Upper lobe of left lung (tissue), 6 donors: ENCODE results near the gene OPTC. TPM values are rescaled to one million over a fixed set of nuclear protein-coding genes. Genes with fewer than 3 reads are reported as not detected.

Experiments used
- ATAC-seq, 2 donors: fragments of 200-7000 bp; cut with Tn5 transposase; one replicate each; pipeline ENCODE4 v1.9.1; 2022; ENCODE audit warnings: mild to moderate bottlenecking in 2 of 2, moderate library complexity in 2 of 2; ENCODE audit not compliant: low FRiP score in 2 of 2
- DNase-seq, 2 donors: peaks; one replicate each; pipeline ENCODE4 v3.0.0-alpha.2; 2019 to 2020
- H3K27ac ChIP-seq, 4 donors: fragments of 200-600 bp; sonication (generic); one replicate each; pipeline ENCODE4 v1.5.1; 2016 to 2019
- H3K27me3 ChIP-seq, 4 donors: fragments of 200-600 bp; sonication (generic); one replicate each; pipeline ENCODE4 v1.5.1; 2017 to 2019
- H3K36me3 ChIP-seq, 4 donors: fragments of 200-600 bp; sonication (generic); one replicate each; pipeline ENCODE4 v1.5.1; 2016 to 2019
- H3K4me1 ChIP-seq, 4 donors: fragments of 200-600 bp; sonication (generic); one replicate each; pipeline ENCODE4 v1.5.1; 2018 to 2019
- H3K4me3 ChIP-seq, 4 donors: fragments of 200-600 bp; sonication (generic); one replicate each; pipeline ENCODE4 v1.5.1; 2017 to 2019; ENCODE audit warnings: mild to moderate bottlenecking in 2 of 4, moderate library complexity in 1 of 4
- H3K9me3 ChIP-seq, 4 donors: fragments of 200-600 bp; sonication (generic); one replicate each; pipeline ENCODE4 v1.5.1; 2018 to 2019
- CTCF ChIP-seq, 6 experiments: fragments of 450-650 bp in 4 of 6; fragments of 200-600 bp in 2 of 6; sonication (generic) in 2 of 6; IDR thresholded peaks; one replicate each; pipeline ENCODE4 v1.5.1; 2016 to 2019; ENCODE audit warnings: antibody characterized with exemption in 6 of 6
- EP300 ChIP-seq, 4 donors: sonication (generic); formaldehyde crosslinking; IDR thresholded peaks; one replicate each; pipeline ENCODE4 v1.5.1; 2017; ENCODE audit warnings: antibody characterized with exemption in 4 of 4, control low read depth in 2 of 4
- POLR2A ChIP-seq, 4 donors: fragments of 450-650 bp; IDR thresholded peaks; one replicate each; pipeline ENCODE4 v1.5.1; 2016 to 2017; ENCODE audit warnings: antibody characterized with exemption in 4 of 4, mild to moderate bottlenecking in 2 of 4
- POLR2AphosphoS5 ChIP-seq, 2 donors: sonication (generic); formaldehyde crosslinking; IDR thresholded peaks; one replicate each; pipeline ENCODE4 v1.5.1; 2017; ENCODE audit warnings: antibody characterized with exemption in 2 of 2
- WGBS, 2 donors: methylation state at CpG; one replicate each; pipeline ENCODE4 v1.1.5; 2017 to 2018; 5-methylcytosine and 5-hydroxymethylcytosine counted together
- total RNA-seq, 6 donors: library from RNA; depleted of rRNA in 4 of 6; stranded (reverse); fragments of >200 nt in 4 of 6; gene quantifications; one replicate each; pipeline versions ENCODE4 v1.1.0 to v1.2.1, GENCODE V29; 2016 to 2021
- donor health status: DM: no; HTN: no; CAD: no; lungs with moderate emphysema.
- donor health status: DM: no; HTN: yes; CAD: no; lungs with severe emphysema.

The OPTC gene
- total RNA-seq, 6 donors from 2014 or later: not detected

- no peaks in the 10 kb centered on the region for H3K9me3 ChIP-seq
- DNase-seq (no peak), ATAC-seq (no peak)
- H3K27ac ChIP-seq: no peak overlapping the region
- H3K27me3 ChIP-seq: no peaks in the 10 kb centered on the region
- 83 to 100% methylated on average over 1 of the region's 1 CpG for WGBS, 2 donors
- H3K4me3 ChIP-seq: no peak overlapping the region
- no peak for TF ChIP-seq POLR2AphosphoS5 (IDR thresholded peaks at IDR 0.05)
- no peak for TF ChIP-seq CTCF (IDR thresholded peaks at IDR 0.05)
- TF ChIP-seq POLR2A (IDR thresholded peaks at IDR 0.05): no peak
- no peak for TF ChIP-seq EP300 (IDR thresholded peaks at IDR 0.05)
- no peaks in the 10 kb centered on the region for H3K4me1 ChIP-seq
- no peaks in the 10 kb centered on the region for H3K36me3 ChIP-seq
Measured at GRCh38 chr1:203546274-203546673, 52.3 kb downstream of the OPTC start.

DNA sequence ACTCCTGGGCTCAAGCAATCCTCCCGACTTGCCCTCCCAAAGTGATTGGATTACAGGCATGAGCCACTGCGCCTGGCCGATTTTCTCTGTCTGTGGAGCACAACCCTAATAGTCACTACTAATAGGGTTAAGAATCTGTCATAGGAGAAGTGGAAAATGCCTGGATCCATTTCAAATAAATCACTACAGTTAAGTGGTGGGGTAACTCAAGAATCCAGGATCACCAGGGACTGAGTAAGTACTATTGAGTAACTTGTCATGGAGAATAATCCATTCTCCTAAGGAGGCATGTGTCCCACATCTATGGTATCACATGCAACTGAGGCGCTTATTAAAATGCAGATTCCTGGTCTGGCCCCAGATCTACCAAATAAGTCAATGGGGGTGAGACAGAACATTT, 53.2 kb downstream of the OPTC start:
- Histone ChIP-seq H3K4me1 (no peaks in the 10 kb centered on the region), H3K9me3 (no peaks in the 10 kb centered on the region), H3K27ac (no peak overlapping the region), H3K36me3 (no peaks in the 10 kb centered on the region), H3K27me3 (no peaks in the 10 kb centered on the region), H3K4me3 (no peak overlapping the region)
- DNase-seq (no peak), ATAC-seq (no peak)
- WGBS, 2 donors: 76 to 95% methylated on average over 4 of the region's 4 CpGs
- no peak for TF ChIP-seq POLR2AphosphoS5 (IDR thresholded peaks at IDR 0.05)
- TF ChIP-seq EP300 (IDR thresholded peaks at IDR 0.05): no peak
- no peak for TF ChIP-seq CTCF (IDR thresholded peaks at IDR 0.05)
- no peak for TF ChIP-seq POLR2A (IDR thresholded peaks at IDR 0.05)

- no peaks in the 10 kb centered on the region for H3K36me3 ChIP-seq
- DNase-seq (no peak), ATAC-seq (no peak)
- H3K27ac ChIP-seq: no peak overlapping the region
- 86 to 88% methylated on average over 8 of the region's 8 CpGs for whole genome bisulfite sequencing, 2 donors
- no peak for TF ChIP-seq CTCF (IDR thresholded peaks at IDR 0.05)
- no peak for TF ChIP-seq POLR2A (IDR thresholded peaks at IDR 0.05)
- TF ChIP-seq POLR2AphosphoS5 (IDR thresholded peaks at IDR 0.05): no peak
- TF ChIP-seq EP300 (IDR thresholded peaks at IDR 0.05): no peak
- H3K4me3 ChIP-seq: no peak overlapping the region
- H3K4me1 ChIP-seq: no peaks in the 10 kb centered on the region
- H3K27me3 ChIP-seq: no peaks in the 10 kb centered on the region
- H3K9me3 ChIP-seq: no peaks in the 10 kb centered on the region
Measured at GRCh38 chr1:203547771-203548421, 53.9 kb downstream of the OPTC start.

DNA sequence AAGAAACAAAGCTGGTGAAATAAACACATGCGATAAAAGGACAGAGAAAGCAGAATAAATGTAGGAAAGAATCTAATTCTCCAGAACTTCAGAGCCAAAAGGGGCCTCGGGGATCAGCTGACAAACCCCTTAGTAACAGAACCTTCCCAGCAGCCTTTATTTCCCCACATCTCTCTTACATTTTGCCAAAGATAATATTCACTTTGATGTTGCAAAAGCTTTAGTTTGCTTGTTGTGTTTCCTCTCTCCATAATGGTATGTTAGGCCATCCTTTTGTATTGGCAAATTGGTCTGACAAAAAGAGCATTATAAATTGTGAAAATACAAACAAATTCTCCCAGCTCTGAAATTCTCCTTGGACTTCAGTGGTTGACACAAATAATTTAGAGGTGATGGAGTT, 54.9 kb downstream of the OPTC start:
- WGBS, 2 donors: 74 to 87% methylated on average over 2 of the region's 2 CpGs
- Histone ChIP-seq H3K4me1 (peaks cover 0 to under 1% (median 0%) of the 10 kb centered on the region in 4 donors), H3K4me3 (no peak overlapping the region), H3K9me3 (no peaks in the 10 kb centered on the region), H3K27ac (no peak overlapping the region), H3K27me3 (no peaks in the 10 kb centered on the region), H3K36me3 (no peaks in the 10 kb centered on the region)
- DNase-seq (no peak), ATAC-seq (no peak)
- no peak for TF ChIP-seq POLR2AphosphoS5 (IDR thresholded peaks at IDR 0.05)
- no peak for TF ChIP-seq EP300 (IDR thresholded peaks at IDR 0.05)
- no peak for TF ChIP-seq POLR2A (IDR thresholded peaks at IDR 0.05)

GRCh38 chr1:203549309-203549708, 55.4 kb downstream of the OPTC start:
- WGBS, 2 donors: 97 to 100% methylated on average over 2 of the region's 2 CpGs

More at GRCh38 chr1:203549309-203549708, 55.4 kb downstream of the OPTC start:
- TF ChIP-seq POLR2A (IDR thresholded peaks at IDR 0.05): no peak
- no peak for TF ChIP-seq CTCF (IDR thresholded peaks at IDR 0.05)
- no peak for TF ChIP-seq EP300 (IDR thresholded peaks at IDR 0.05)
- no peak for TF ChIP-seq POLR2AphosphoS5 (IDR thresholded peaks at IDR 0.05)
- Histone ChIP-seq H3K4me3 (no peak overlapping the region), H3K36me3 (no peaks in the 10 kb centered on the region), H3K27me3 (no peaks in the 10 kb centered on the region), H3K27ac (no peak overlapping the region), H3K4me1 (peaks cover 0 to 4% (median 0%) of the 10 kb centered on the region in 4 donors), H3K9me3 (no peaks in the 10 kb centered on the region)
- ATAC-seq (no peak), DNase-seq (no peak)
